WERI-Rb-1 (cell line): ENCODE measurements around the gene FBXW8.
A peak's percentile ranks its signal among the peaks of the same experiment; 100 is the strongest.

ENCODE experiments used
- DNase-seq: peaks from one replicate; pipeline ENCODE4 v3.0.0-alpha.2; 2020
- H3K27ac ChIP-seq: fragments of 250-450 bp; sonication (Bioruptor Pico); 2 replicates; pipeline ENCODE4 v1.5.1; 2020; ENCODE audit warnings: mild to moderate bottlenecking, moderate library complexity
- H3K27me3 ChIP-seq: fragments of 250-450 bp; sonication (Bioruptor Pico); 2 replicates; pipeline ENCODE4 v1.5.1; 2021; ENCODE audit warnings: mild to moderate bottlenecking, low read depth, moderate library complexity; ENCODE audit not compliant: insufficient read depth, severe bottlenecking
- H3K36me3 ChIP-seq: fragments of 250-450 bp; sonication (Bioruptor Pico); 2 replicates; pipeline ENCODE4 v1.5.1; 2020; ENCODE audit warnings: mild to moderate bottlenecking, moderate library complexity
- H3K4me3 ChIP-seq: 2 replicates; pipeline ENCODE4 v1.5.1; 2011; ENCODE audit warnings: low read depth, mild to moderate bottlenecking, control low read depth, low read length
- H3K9me3 ChIP-seq: fragments of 250-450 bp; sonication (Bioruptor Pico); 2 replicates; pipeline ENCODE4 v1.5.1; 2021; ENCODE audit warnings: mild to moderate bottlenecking, moderate library complexity; ENCODE audit not compliant: severe bottlenecking
- TF ChIP-seq, protein P1 (sequence below): IDR thresholded peaks from 2 replicates; pipeline ENCODE4 v1.5.1; 2011; ENCODE audit warnings: low read depth, mild to moderate bottlenecking, control low read depth, inconsistent platforms, low read length

The FBXW8 gene

DNA sequence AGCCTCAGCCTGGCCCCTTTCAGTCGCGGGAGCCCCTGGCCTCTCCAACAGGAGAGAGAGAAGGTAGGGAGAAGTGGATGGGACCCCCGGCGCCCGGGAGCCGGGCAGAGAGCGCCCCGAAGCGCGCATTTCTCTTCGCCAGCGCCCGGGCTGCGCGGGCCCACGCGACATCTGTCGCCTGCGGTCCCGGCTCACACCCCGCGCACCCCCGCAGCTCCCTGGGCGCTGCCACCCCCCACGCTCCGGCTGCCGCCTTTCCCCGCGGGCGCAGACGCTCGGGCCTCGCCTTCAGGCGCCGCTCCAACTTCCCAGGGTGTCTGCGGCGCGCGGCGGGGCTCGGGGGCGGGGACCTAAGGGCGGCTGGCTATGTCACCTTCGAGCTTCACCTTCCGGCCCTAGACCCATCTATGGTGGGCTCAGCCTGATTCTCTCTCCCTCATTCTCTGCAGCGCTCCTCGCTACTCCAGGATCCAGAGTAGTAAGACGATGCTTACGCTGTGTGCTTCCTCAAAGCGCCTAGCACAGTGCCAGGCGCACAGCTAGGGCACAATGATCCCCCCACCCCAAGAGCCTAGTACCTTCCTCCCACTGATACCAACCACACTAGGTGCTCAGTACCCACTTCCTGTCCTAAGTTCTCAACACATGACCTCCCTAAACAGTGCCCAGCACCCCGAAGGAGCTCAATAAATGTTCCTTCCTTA is 31.1 kb upstream of the FBXW8 start:
- H3K4me3 ChIP-seq, result peak overlapping the region; percentile 39
- no peak for DNase-seq
- peaks cover 40% of the 10 kb centered on the region for H3K27me3 ChIP-seq

DNA sequence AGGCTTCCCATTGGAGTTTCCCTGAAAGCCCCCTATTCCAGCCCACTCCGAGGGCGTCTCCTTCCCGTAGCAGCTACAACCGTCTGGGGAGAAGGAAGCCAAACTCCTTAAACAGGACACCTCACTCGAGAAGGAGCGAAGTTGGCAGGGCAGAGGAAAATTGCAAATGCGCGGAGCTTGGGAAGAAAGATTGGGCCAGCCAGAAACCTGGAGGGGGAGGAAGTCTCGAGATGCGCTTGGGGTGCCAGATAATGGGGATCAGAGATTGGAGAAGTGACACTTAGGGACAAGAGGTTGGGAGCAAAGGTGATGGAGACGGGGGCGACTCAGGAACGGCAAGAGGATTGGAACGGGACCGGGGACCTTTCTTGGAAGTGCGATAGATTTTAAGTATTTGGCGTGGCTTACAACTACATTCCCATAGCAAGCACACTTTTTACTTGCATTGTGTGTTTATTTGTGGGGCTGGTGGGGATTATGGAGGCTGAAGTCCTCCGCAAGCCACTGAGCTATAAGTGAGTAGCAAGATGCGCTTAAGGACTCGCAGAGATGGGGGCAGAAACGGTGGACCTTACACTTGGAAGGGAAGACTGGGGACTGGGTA is 30.4 kb upstream of the FBXW8 start:
- TF ChIP-seq, protein P1, sequence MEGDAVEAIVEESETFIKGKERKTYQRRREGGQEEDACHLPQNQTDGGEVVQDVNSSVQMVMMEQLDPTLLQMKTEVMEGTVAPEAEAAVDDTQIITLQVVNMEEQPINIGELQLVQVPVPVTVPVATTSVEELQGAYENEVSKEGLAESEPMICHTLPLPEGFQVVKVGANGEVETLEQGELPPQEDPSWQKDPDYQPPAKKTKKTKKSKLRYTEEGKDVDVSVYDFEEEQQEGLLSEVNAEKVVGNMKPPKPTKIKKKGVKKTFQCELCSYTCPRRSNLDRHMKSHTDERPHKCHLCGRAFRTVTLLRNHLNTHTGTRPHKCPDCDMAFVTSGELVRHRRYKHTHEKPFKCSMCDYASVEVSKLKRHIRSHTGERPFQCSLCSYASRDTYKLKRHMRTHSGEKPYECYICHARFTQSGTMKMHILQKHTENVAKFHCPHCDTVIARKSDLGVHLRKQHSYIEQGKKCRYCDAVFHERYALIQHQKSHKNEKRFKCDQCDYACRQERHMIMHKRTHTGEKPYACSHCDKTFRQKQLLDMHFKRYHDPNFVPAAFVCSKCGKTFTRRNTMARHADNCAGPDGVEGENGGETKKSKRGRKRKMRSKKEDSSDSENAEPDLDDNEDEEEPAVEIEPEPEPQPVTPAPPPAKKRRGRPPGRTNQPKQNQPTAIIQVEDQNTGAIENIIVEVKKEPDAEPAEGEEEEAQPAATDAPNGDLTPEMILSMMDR, result no peak
- Histone ChIP-seq H3K27ac (no peak overlapping the region), H3K27me3 (peaks cover 40% of the 10 kb centered on the region), H3K4me3 (peak overlapping the region; percentile 52), H3K36me3 (no peaks in the 10 kb centered on the region), H3K9me3 (no peaks in the 10 kb centered on the region)
- no peak for DNase-seq

More for the DNA sequence above, 31.1 kb upstream of the FBXW8 start:
- TF ChIP-seq, protein P1, result no peak
- Histone ChIP-seq H3K9me3 (no peaks in the 10 kb centered on the region), H3K27ac (no peak overlapping the region), H3K36me3 (no peaks in the 10 kb centered on the region)

DNA sequence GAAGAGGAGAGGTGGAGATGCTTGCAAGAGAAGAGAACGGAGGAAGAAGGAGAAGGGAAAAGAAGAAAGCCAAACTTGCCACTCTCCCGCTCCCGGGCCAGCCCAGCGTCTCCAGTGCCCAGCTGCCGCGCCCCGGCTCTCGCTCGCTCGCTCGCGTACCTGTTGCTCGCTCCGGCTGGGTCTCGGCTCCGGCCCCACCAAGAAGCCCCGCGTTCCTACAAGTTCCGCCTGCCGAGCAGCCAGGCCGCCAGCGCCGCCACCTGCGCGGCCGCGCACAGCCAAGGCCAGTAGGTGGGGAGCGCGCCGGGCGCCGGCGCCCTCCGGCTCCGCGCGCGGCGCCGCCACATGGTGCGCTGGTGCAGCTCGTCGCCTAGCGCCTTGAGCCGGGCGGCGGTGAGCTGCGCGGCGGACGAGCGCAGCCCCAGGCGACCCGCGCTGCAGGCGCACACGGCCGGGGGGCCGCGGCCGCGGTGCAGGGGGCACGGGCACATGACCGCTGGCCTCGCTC is 29.9 kb upstream of the FBXW8 start:
- peak; percentile 52 for DNase-seq
- peaks cover 40% of the 10 kb centered on the region for H3K27me3 ChIP-seq
- no peak overlapping the region for H3K27ac ChIP-seq

DNA sequence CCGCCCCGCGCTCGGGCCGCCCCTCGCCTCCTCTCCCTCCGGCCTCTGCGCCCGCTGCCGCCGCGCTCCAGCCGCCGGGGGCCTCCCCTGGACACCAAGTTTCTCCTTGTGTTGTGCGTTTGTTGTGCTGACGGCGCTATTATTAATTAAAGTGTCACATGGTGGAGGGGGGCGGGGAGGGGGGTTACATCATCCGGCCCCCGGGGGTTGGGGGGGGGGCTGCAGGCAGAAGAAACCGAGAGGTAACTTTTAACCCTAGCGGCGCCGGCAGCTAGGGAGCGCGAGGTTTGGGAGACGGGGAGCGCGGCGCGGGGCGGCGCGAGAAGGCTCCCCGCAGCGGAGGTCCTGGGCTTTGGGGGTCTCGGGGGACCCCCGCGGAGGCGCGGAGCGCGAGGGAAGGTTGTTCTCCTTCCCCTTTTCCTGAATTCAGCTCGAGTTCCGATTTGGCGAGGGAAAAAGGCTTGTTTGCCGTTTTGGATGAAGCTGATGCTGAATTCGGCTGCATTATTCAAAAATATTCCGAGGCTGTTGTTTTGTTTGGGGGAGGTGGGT is 29.3 kb upstream of the FBXW8 start, which contains the start of gene HRK:
HRK (minus strand) TSS at position 117 of the 552 bp plus-strand sequence. CDS start 134 bp downstream, outside the sequence.
- Histone ChIP-seq H3K27ac (no peak within 1 kb of the TSS), H3K9me3 (no peaks in the 10 kb centered on the region), H3K4me3 (peak within 1 kb of the TSS; percentile 52), H3K36me3 (no peaks in the 10 kb centered on the region), H3K27me3 (peaks cover 40% of the 10 kb centered on the region)
- peak; percentile 37 for DNase-seq
- TF ChIP-seq, protein P1, result no peak

More for the DNA sequence above, 29.9 kb upstream of the FBXW8 start:
- Histone ChIP-seq H3K4me3 (peak overlapping the region; percentile 52), H3K9me3 (no peaks in the 10 kb centered on the region), H3K36me3 (no peaks in the 10 kb centered on the region)
- TF ChIP-seq, protein P1, result 0 out of 2 replicates have a peak, but pooled peaks have one; percentile 9

DNA sequence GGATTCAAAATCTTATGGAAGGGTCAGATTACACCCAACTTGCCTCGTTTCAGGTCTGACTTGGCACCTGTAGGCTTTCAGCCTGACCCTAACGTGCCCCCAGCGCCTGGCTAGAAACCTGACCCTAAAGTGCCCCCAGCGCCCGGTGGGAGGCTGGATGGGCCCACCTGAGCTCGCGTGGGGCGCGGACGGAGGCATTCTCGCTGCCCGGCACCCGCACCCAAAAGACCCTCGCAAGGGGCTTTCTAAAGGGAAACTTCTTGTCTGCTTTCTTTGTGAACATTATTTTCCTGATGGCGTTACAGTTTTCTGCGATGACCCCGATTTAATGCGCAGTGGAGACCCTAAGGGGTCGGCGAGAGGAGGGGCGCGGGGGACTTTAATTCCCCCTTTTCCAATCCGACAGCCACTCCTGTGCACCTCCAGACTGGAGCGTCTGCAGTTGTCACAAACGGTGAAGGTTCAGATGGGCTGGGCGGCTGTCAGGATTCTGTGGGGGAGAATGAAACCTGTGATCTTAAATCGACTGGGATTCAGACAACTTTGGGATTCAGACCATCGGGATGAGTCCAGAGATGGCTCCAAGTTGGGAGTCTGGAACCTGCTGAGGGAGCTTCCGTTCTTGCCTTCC is 28.8 kb upstream of the FBXW8 start:
- Histone ChIP-seq H3K27me3 (peaks cover 40% of the 10 kb centered on the region), H3K4me3 (peak overlapping the region; percentile 40), H3K36me3 (no peaks in the 10 kb centered on the region), H3K9me3 (no peaks in the 10 kb centered on the region), H3K27ac (no peak overlapping the region)
- DNase-seq, result no peak
- TF ChIP-seq, protein P1, result no peak
